Erythroblast (primary cell): ENCODE results near the gene PLAAT2.

Source experiments
- GATA1 ChIP-seq: IDR thresholded peaks from 2 replicates; pipeline ENCODE4 v1.6.1; 2011; ENCODE audit warnings: low read depth, mild to moderate bottlenecking, control low read depth, low read length, moderate library complexity
- POLR2A ChIP-seq: IDR thresholded peaks from 2 replicates; pipeline ENCODE4 v1.6.1; 2011; ENCODE audit warnings: mild to moderate bottlenecking, low read length

GRCh38 chr11:63552921-63553320 lies 10.3 kb downstream of the PLAAT2 start:
- TF ChIP-seq POLR2A (no peak), GATA1 (no peak)
